ENCODE results near the gene RNF224. TPM values are rescaled to one million over a fixed set of nuclear protein-coding genes. Genes with fewer than 3 reads are reported as not detected.

The RNF224 gene
- total RNA-seq, 1 experiment from 2014 or later = 0.30 TPM

GRCh38 chr9:137228506-137228967, 1.2 kb downstream of the RNF224 start:
- no peak overlapping the region for H2AFZ ChIP-seq (ENCODE audit: low read depth, low read length, poor library complexity, severe bottlenecking)
- RAD21 ChIA-PET (ENCODE audit: low non-redundant PET in 1 of 2, low total read pairs in 2 of 2, uncharacterized antibody in 2 of 2, unreplicated experiment in 2 of 2) = interaction anchor here in 1 of 2 experiments (1.6 kb wide), 1 partner anchor 110 kb away, joined by 3 read pairs; no protein-coding TSS in a partner anchor
- no peak overlapping the region for H3K4me3 ChIP-seq (replicated peaks in 1 of 2; ENCODE audit: low read depth in 1 of 2, low read length in 2 of 2)
- peaks cover 44 to 60% of the 10 kb centered on the region in 2 experiments for H3K4me1 ChIP-seq (ENCODE audit: control insufficient read depth in 1 of 2, insufficient read depth in 2 of 2, low read length in 2 of 2)
- no peaks in the 10 kb centered on the region for H3K9me2 ChIP-seq (ENCODE audit: insufficient read depth)
- BruUV-seq (replicated peaks) = no TSS peak
- H3K4me2 ChIP-seq (ENCODE audit: low read length) = no peak overlapping the region
- ATAC-seq = no peak
- CTCF ChIA-PET = interaction anchor here (1.5 to 4.7 kb wide), 3 partner anchors 9 to 33 kb away, joined by 4 to 43 read pairs (median 10); no protein-coding TSS in a partner anchor
- no peak overlapping the region for H3K9ac ChIP-seq (ENCODE audit: low read length)
- H3K27me3 ChIP-seq (ENCODE audit: insufficient read depth, low read length) = no peaks in the 10 kb centered on the region
- peak overlapping the region; percentile 43; the same call in 1 of the 2 replicates for H3K27ac ChIP-seq (ENCODE audit: low read depth, low read length)
- intact Hi-C loops (cut with micrococcal nuclease) = loop anchor here (5.0 to 10.0 kb wide), 3 partner anchors 41 to 444 kb away; partner anchors contain the start of genes ANAPC2, NPDC1 and SSNA1
- POLR2A ChIA-PET = interaction anchor here (1.4 to 2.5 kb wide), 2 partner anchors 8 to 12 kb away, joined by 3 to 16 read pairs; partner anchors contain the start of gene TUBB4B
- no peaks in the 10 kb centered on the region for H4K20me1 ChIP-seq (ENCODE audit: insufficient read depth)
- no peaks in the 10 kb centered on the region for H3K9me3 ChIP-seq (ENCODE audit: control insufficient read depth in 1 of 2, insufficient read depth in 1 of 2, low read depth in 1 of 2, low read length in 2 of 2)
- H3K36me3 ChIP-seq (ENCODE audit: control insufficient read depth in 1 of 2, insufficient read depth in 2 of 2, low read length in 2 of 2) = no peaks in the 10 kb centered on the region
- H3K79me2 ChIP-seq (ENCODE audit: insufficient read depth, low read length) = no peaks in the 10 kb centered on the region
- TF ChIP-seq YY1 (IDR thresholded peaks at IDR 0.05; ENCODE audit: extremely low read depth, insufficient replicate concordance, low read depth, low read length) = no peak
- no peak for TF ChIP-seq SRF (IDR thresholded peaks at IDR 0.05; ENCODE audit: low read depth)
- TF ChIP-seq ZBTB33 (IDR thresholded peaks at IDR 0.05; ENCODE audit: extremely low read depth, insufficient replicate concordance, low read length) = no peak
- no peak for TF ChIP-seq FOSL1 (IDR thresholded peaks at IDR 0.05; ENCODE audit: low read depth)
- no peak for TF ChIP-seq EGR1 (IDR thresholded peaks at IDR 0.05; ENCODE audit: low read depth)
- TF ChIP-seq POLR2AphosphoS5 (IDR thresholded peaks at IDR 0.05; ENCODE audit: low read depth, low read length) = no peak
- no peak for TF ChIP-seq POLR2A (IDR thresholded peaks at IDR 0.05; ENCODE audit: borderline replicate concordance, extremely low read depth, insufficient read depth, insufficient read length)
- TF ChIP-seq CEBPB (IDR thresholded peaks at IDR 0.05; ENCODE audit: low read depth) = no peak
- no peak for TF ChIP-seq CTCF (IDR thresholded peaks at IDR 0.05 in 2 of 3, conservative IDR thresholded peaks at IDR 0.05 in 1 of 3; ENCODE audit: borderline replicate concordance in 1 of 3, insufficient read depth in 1 of 3, low read depth in 2 of 3, low read length in 2 of 3)
- no peak for TF ChIP-seq REST (IDR thresholded peaks at IDR 0.05; ENCODE audit: low read depth)
- no peak for TF ChIP-seq SP1 (IDR thresholded peaks at IDR 0.05; ENCODE audit: low read depth)
- TF ChIP-seq TCF7L2 (IDR thresholded peaks at IDR 0.05; ENCODE audit: borderline replicate concordance, extremely low read depth, insufficient read depth, insufficient read length) = no peak
- TF ChIP-seq EZH2 (IDR thresholded peaks at IDR 0.05) = no peak
- no peak for DNase-seq (ENCODE audit: low read depth, low spot score)

All from HCT116 (cell line).